Transverse colon (tissue), 4 donors: ENCODE data around the gene RAG2.

Source experiments
- POLR2AphosphoS5 ChIP-seq, 3 donors: sonication (generic); formaldehyde crosslinking; IDR thresholded peaks; one replicate each; pipeline ENCODE4 v1.6.1; 2016; ENCODE audit warnings: antibody characterized with exemption in 3 of 3
- TF ChIP-seq, protein P1 (sequence below), 5 experiments: fragments of 200-600 bp in 3 of 5; fragments of 450-650 bp in 2 of 5; sonication (generic) in 3 of 5; IDR thresholded peaks; 1 replicate in 2 of 5; 2 replicates in 3 of 5; pipeline ENCODE4 v1.5.1; 2016 to 2017; ENCODE audit warnings: antibody characterized with exemption in 5 of 5, inconsistent platforms in 3 of 5, mild to moderate bottlenecking in 2 of 5, moderate library complexity in 1 of 5

- TF ChIP-seq, protein P1, sequence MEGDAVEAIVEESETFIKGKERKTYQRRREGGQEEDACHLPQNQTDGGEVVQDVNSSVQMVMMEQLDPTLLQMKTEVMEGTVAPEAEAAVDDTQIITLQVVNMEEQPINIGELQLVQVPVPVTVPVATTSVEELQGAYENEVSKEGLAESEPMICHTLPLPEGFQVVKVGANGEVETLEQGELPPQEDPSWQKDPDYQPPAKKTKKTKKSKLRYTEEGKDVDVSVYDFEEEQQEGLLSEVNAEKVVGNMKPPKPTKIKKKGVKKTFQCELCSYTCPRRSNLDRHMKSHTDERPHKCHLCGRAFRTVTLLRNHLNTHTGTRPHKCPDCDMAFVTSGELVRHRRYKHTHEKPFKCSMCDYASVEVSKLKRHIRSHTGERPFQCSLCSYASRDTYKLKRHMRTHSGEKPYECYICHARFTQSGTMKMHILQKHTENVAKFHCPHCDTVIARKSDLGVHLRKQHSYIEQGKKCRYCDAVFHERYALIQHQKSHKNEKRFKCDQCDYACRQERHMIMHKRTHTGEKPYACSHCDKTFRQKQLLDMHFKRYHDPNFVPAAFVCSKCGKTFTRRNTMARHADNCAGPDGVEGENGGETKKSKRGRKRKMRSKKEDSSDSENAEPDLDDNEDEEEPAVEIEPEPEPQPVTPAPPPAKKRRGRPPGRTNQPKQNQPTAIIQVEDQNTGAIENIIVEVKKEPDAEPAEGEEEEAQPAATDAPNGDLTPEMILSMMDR (IDR thresholded peaks at IDR 0.05): no peak
- TF ChIP-seq POLR2AphosphoS5 (IDR thresholded peaks at IDR 0.05): no peak
These were observed 30.8 kb upstream of the RAG2 start for GRCh38 chr11:36628765-36629244.
